OCI-LY3 (cell line): Measurements from ENCODE around the gene MKNK2.

Experiments used
- EZH2phosphoT487 ChIP-seq: fragments of 200-600 bp; shearing (Covaris generic); IDR thresholded peaks from 2 replicates; pipeline ENCODE4 v1.6.1; 2018; ENCODE audit warnings: antibody characterized with exemption, mixed run types, low read depth
- TF ChIP-seq, protein P1 (sequence below): fragments of 200-600, 300-600 bp; sonication (generic); IDR thresholded peaks from 2 replicates; pipeline ENCODE4 v1.5.1; 2014; ENCODE audit warnings: antibody characterized with exemption, low read length, low read depth

DNA sequence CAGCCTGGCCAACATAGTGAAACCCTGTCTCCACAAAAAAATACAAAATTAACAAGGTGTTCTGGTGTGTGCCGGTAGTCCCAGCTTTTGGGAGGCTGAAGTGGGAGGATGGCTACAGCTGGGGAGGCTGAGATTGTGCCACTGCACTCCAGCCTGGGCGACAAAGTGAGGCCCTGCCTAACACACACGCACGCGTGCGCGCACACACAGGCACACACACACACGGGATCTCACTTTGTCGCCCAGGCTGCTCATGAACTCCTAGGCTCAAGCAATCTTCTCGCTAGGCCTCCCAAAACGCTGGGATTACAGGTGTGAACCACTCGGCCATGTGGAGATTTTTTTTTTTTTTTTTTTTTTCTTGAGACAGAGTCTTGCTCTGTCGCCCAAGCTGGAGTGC is 32.3 kb downstream of the MKNK2 start:
- TF ChIP-seq, protein P1, sequence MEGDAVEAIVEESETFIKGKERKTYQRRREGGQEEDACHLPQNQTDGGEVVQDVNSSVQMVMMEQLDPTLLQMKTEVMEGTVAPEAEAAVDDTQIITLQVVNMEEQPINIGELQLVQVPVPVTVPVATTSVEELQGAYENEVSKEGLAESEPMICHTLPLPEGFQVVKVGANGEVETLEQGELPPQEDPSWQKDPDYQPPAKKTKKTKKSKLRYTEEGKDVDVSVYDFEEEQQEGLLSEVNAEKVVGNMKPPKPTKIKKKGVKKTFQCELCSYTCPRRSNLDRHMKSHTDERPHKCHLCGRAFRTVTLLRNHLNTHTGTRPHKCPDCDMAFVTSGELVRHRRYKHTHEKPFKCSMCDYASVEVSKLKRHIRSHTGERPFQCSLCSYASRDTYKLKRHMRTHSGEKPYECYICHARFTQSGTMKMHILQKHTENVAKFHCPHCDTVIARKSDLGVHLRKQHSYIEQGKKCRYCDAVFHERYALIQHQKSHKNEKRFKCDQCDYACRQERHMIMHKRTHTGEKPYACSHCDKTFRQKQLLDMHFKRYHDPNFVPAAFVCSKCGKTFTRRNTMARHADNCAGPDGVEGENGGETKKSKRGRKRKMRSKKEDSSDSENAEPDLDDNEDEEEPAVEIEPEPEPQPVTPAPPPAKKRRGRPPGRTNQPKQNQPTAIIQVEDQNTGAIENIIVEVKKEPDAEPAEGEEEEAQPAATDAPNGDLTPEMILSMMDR, result no peak
- no peak for TF ChIP-seq EZH2phosphoT487
